DND-41 (cell line): Measurements from ENCODE around the gene DNM3.

ENCODE experiments used
- ATAC-seq: fragments of 200-7000 bp; cut with Tn5 transposase; 3 replicates; pipeline ENCODE4 v1.9.1; 2021; ENCODE audit warnings: low read depth; ENCODE audit not compliant: insufficient read depth
- DNase-seq: peaks from one replicate; pipeline ENCODE4 v3.0.0-alpha.2; 2020
- H2AFZ ChIP-seq: 2 replicates; pipeline ENCODE4 v1.6.0; 2012; ENCODE audit warnings: low read depth, low read length
- H3K27ac ChIP-seq: 2 replicates; pipeline ENCODE4 v1.5.1; 2012; ENCODE audit warnings: low read length, inconsistent platforms
- H3K27me3 ChIP-seq: fragments of 200-600 bp; sonication (generic); 2 replicates; pipeline ENCODE4 v1.6.0; 2012; ENCODE audit warnings: low read length, mild to moderate bottlenecking, inconsistent platforms; ENCODE audit not compliant: insufficient read depth, poor library complexity
- H3K36me3 ChIP-seq: 2 replicates; pipeline ENCODE4 v1.5.1; 2012; ENCODE audit warnings: low read length, inconsistent platforms; ENCODE audit not compliant: insufficient read depth
- H3K4me1 ChIP-seq: 2 replicates; pipeline ENCODE4 v1.5.1; 2012; ENCODE audit warnings: mild to moderate bottlenecking, low read length; ENCODE audit not compliant: insufficient read depth
- H3K4me2 ChIP-seq: 2 replicates; pipeline ENCODE4 v1.6.0; 2012; ENCODE audit warnings: mild to moderate bottlenecking, moderate library complexity, low read length, inconsistent platforms; ENCODE audit not compliant: insufficient read depth
- H3K4me3 ChIP-seq, 2 experiments: fragments of 200-600 bp in 1 of 2; shearing (Covaris generic) in 1 of 2; 2 replicates each; pipeline ENCODE4 v1.5.1; 2012 to 2016; ENCODE audit warnings: inconsistent platforms in 2 of 2, low read length in 2 of 2, mild to moderate bottlenecking in 2 of 2, low read depth in 1 of 2, moderate library complexity in 1 of 2
- H3K79me2 ChIP-seq: 2 replicates; pipeline ENCODE4 v1.6.0; 2012; ENCODE audit warnings: low read length, inconsistent platforms; ENCODE audit not compliant: insufficient read depth
- H3K9ac ChIP-seq: 2 replicates; pipeline ENCODE4 v1.6.0; 2012; ENCODE audit warnings: low read depth, mild to moderate bottlenecking, inconsistent platforms, low read length, moderate library complexity
- H3K9me3 ChIP-seq: 2 replicates; pipeline ENCODE4 v1.5.1; 2012; ENCODE audit warnings: low read length, moderate library complexity, mild to moderate bottlenecking, inconsistent platforms; ENCODE audit not compliant: insufficient read depth, severe bottlenecking
- H4K20me1 ChIP-seq: 2 replicates; pipeline ENCODE4 v1.6.0; 2012; ENCODE audit warnings: low read length; ENCODE audit not compliant: insufficient read depth
- CTCF ChIP-seq: IDR thresholded peaks from 2 replicates; pipeline ENCODE4 v1.5.1; 2012; ENCODE audit warnings: borderline replicate concordance, low read length, moderate library complexity, mild to moderate bottlenecking; ENCODE audit not compliant: poor library complexity, severe bottlenecking; ENCODE audit errors: extremely low read depth
- EZH2 ChIP-seq: IDR thresholded peaks from 3 replicates; pipeline ENCODE4 v1.6.1; 2012; ENCODE audit warnings: borderline replicate concordance, low read depth, mild to moderate bottlenecking, moderate library complexity, low read length, inconsistent platforms; ENCODE audit not compliant: severe bottlenecking

DNM3 gene

GRCh38 chr1:171988243-171988885, 147.1 kb downstream of the DNM3 start:
- TF ChIP-seq EZH2 (no peak), CTCF (no peak)
- Histone ChIP-seq H3K9me3 (no peaks in the 10 kb centered on the region), H3K79me2 (no peaks in the 10 kb centered on the region), H3K9ac (no peak overlapping the region), H3K36me3 (no peaks in the 10 kb centered on the region), H3K4me3 (no peak overlapping the region), H3K27ac (no peak overlapping the region), H2AFZ (no peak overlapping the region), H3K27me3 (peaks cover 8% of the 10 kb centered on the region), H4K20me1 (no peaks in the 10 kb centered on the region), H3K4me2 (no peak overlapping the region), H3K4me1 (no peaks in the 10 kb centered on the region)
- ATAC-seq = no peak
- no peak for DNase-seq

GRCh38 chr1:171990371-171990770, 149.1 kb downstream of the DNM3 start:
- Histone ChIP-seq H3K27me3 (peaks cover 10% of the 10 kb centered on the region), H3K4me1 (no peaks in the 10 kb centered on the region)

GRCh38 chr1:171994293-171994692, 153.0 kb downstream of the DNM3 start:
- Histone ChIP-seq H2AFZ (no peak overlapping the region), H3K9ac (no peak overlapping the region), H3K79me2 (no peaks in the 10 kb centered on the region), H3K36me3 (no peaks in the 10 kb centered on the region), H3K27ac (no peak overlapping the region), H3K27me3 (peaks cover 19% of the 10 kb centered on the region), H4K20me1 (no peaks in the 10 kb centered on the region), H3K4me2 (no peak overlapping the region), H3K4me1 (no peaks in the 10 kb centered on the region), H3K9me3 (no peaks in the 10 kb centered on the region), H3K4me3 (no peak overlapping the region)
- DNase-seq = no peak
- no peak for ATAC-seq
- no peak for TF ChIP-seq CTCF

More at GRCh38 chr1:171990371-171990770, 149.1 kb downstream of the DNM3 start:
- Histone ChIP-seq H4K20me1 (no peaks in the 10 kb centered on the region), H3K36me3 (no peaks in the 10 kb centered on the region), H3K9ac (no peak overlapping the region), H3K4me3 (no peak overlapping the region), H3K9me3 (no peaks in the 10 kb centered on the region), H3K27ac (no peak overlapping the region), H3K79me2 (no peaks in the 10 kb centered on the region), H3K4me2 (no peak overlapping the region), H2AFZ (no peak overlapping the region)
- TF ChIP-seq CTCF (no peak), EZH2 (no peak)
- no peak for ATAC-seq
- no peak for DNase-seq
